GM12874 (cell line): ENCODE results near the gene CLRN3.

ENCODE experiments used
- TF ChIP-seq, protein P1 (sequence below): IDR thresholded peaks from 2 replicates; pipeline ENCODE4 v1.5.1; 2011; ENCODE audit warnings: low read depth, mild to moderate bottlenecking, control low read depth, low read length, moderate library complexity; ENCODE audit not compliant: insufficient read depth

CLRN3 gene

DNA sequence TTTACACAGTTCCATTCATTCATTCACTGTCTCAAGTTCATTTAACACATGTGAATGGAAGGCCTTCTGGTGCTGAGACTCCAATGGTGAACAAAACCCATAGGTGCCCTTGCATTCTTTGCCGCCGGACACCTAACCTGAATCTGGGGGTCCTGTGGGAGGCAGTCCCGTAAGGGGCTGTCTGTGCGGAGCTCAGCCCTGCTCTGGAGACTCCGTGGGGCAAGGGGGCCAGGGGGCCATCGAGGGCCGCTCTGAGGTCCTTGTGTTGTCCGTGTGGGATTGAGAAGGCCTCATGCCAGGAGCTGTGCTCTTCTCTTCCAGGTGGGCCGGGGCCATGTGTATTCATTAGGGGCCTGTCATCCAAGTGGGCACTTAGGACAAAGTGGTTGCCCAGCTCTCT is 29.5 kb upstream of the CLRN3 start:
- TF ChIP-seq, protein P1, sequence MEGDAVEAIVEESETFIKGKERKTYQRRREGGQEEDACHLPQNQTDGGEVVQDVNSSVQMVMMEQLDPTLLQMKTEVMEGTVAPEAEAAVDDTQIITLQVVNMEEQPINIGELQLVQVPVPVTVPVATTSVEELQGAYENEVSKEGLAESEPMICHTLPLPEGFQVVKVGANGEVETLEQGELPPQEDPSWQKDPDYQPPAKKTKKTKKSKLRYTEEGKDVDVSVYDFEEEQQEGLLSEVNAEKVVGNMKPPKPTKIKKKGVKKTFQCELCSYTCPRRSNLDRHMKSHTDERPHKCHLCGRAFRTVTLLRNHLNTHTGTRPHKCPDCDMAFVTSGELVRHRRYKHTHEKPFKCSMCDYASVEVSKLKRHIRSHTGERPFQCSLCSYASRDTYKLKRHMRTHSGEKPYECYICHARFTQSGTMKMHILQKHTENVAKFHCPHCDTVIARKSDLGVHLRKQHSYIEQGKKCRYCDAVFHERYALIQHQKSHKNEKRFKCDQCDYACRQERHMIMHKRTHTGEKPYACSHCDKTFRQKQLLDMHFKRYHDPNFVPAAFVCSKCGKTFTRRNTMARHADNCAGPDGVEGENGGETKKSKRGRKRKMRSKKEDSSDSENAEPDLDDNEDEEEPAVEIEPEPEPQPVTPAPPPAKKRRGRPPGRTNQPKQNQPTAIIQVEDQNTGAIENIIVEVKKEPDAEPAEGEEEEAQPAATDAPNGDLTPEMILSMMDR, result no peak

DNA sequence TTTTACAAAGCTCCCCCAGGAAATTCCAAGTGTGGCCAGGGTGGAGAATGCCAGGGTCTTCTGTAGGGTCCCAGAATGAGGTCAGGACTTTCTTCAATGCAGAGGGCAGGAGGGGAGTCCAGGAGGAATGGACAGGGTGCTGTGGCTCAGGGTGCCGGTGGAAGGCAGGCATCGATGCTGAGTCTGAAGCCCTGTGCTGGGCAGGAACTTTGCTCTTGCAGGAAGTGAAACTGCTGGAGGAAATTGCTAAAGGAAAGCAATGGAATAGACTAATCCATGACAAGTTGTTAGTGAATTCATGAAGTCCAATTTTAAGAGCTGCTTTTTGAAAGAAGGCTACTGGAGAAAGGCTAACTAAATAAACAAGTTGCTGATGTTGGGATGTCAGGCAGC is 29.0 kb upstream of the CLRN3 start:
- TF ChIP-seq, protein P1, result no peak

DNA sequence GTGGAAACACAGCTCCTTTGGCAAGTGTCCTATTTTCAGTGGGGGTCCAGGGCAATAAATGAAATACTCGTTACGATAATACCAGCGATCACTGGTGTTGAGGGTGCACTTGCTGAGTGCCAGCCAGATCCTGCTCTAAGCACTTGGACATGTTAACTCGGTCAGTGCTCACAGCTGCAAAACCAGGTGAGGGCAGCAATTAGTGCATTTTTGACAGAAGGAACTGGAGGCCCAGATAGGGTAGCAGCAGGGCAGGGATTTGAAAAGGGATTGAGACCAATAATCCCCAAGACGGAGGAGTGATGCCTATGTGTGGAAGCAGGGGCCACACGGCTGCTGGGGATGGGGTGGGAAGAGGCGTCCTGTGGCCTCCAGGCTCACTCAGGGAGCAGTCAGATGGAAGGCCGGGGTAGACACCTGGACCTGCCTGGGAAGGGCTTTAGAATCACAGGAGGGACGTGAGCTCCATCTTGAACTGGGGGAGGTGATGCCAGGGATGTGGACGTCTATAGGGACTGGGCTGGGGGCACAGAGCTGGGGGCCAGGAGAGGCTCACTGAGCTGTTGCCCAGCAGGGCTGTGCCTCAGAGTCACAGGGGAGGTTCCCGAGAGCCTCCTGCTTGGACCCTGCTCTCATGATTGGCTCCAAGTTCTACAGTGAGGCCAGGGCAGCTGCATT is 28.5 kb upstream of the CLRN3 start:
- TF ChIP-seq, protein P1, result no peak

DNA sequence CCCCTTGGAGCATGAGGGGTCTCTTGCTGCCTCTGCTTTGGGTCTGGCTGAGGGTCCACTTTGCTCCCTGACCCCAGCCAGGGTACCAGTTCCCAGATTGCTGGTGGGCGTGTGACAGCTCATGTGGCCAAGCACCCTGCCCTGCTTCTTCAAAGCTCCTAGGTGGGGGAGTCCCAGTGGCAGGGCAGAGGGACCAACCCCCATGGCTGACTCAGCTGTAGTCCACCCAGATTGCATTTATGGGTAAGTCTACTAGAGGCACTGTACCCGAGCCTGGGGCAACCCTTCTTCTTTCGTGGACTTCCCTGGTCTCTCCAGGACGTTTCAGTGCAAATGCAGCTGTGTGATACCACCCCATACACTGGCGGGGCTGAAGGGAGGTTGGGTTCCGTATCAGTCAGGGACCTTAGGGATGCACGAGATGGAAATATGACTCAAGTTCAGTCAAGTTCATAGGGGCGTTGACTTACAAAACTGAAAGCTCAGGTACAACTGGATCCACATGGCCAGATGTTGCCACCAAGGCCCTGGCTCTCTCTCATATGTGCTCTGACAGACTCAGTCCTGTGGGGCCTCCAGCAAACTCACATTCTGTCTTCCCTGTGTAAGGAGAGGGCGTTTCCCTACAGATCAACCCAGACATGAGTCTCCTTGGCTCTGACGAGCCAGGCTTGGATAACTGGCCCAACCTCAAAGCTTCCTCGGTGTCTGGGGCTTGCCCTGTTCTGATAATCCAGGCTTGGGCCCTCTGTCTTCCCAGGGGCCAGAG is 27.7 kb upstream of the CLRN3 start:
- TF ChIP-seq, protein P1, result no peak

DNA sequence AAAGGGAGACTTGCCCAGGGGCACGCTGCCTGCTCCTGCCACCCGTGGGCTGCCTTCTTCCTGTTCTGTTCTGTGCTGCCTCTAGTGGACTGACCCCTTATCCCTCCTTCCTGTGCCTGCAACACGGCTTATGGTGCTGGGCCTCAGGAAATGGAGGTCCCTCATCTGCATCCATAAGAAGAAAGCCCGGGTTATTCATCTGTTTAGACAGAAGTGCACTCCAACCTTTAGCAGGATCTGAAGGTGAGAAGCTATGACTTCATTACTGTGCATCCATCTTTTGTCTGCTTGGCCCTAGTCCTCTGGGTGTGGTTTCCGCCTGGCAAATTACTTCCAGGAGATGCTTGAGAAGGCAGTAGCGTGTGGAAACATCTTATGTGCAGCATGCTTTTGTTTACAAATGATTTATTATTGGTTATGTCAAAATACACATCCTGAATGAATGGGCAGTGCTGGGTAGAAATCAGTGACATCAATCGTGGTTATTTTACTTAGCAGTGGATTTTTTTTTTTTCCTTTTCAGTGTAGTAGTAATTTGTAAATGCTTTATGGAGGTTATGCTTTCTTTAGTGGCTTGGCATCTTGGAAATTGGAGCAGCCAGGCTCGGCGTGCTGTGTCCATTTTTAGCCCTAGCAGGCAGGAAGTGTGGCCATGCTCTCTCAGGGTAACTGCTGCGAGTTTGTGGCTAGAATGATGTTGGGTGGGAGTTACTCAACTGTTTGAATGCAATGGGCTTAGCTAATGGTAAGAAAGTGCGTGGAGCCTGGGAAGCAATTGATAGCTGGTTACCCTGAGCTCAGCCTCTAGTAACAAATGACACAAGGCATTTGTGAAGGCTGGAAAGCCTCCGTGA is 26.9 kb upstream of the CLRN3 start:
- TF ChIP-seq, protein P1, result peak; percentile 13; the same call in 1 of the 2 replicates

DNA sequence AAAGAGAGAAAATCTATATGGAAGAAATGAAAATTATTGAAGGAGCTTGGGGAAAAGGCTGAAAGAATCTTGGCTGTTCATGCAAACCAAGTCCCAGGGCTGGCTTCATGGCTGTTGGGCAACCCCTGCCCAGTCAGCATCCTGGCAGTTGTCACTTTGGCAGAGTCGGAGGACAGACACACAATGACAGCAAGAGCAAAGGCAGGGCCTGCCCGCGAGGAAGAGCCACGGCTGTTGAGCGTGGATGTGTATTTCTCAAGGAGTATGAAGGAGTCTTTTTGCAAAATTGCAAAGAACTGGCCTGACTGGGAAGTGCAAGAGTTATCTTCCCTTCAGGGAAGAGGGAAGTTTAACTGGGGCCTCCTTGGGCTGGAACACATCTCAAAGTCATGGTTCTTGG is 25.8 kb upstream of the CLRN3 start:
- TF ChIP-seq, protein P1, result no peak

DNA sequence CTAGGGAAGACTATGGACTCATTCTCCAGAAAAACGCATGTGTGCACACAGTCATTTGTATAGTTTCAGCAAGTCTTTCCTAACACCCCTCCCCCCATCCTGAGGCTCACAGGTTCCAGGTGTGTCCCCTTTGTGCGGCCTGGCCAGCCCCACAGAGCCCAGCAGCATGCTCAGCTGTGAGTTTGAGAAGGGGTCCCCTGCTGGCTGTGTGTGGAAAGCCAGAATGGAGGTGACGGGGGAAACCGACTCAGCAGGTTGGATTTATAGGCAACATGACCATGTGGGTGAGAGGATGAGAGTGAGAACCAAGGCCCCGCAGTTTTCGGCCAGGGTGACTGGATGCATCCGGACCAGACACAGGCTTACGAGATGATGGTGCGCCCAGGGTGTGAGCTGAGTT is 24.1 kb upstream of the CLRN3 start:
- TF ChIP-seq, protein P1, result no peak
